OCI-LY1 (cell line): ENCODE results near the gene CACNA1B.

Experiments
- EZH2 ChIP-seq: fragments of 200-600 bp; sonication (generic), shearing (Covaris generic); IDR thresholded peaks from 2 replicates; pipeline ENCODE4 v1.8.0; 2017; ENCODE audit warnings: borderline replicate concordance, mixed run types, mild to moderate bottlenecking, antibody characterized with exemption, low read length, moderate library complexity, mixed read lengths
- TF ChIP-seq, protein P1 (sequence below): fragments of 200-600 bp; sonication (generic), shearing (Covaris generic); IDR thresholded peaks from 2 replicates; pipeline ENCODE4 v1.5.1; 2017; ENCODE audit warnings: mild to moderate bottlenecking, antibody characterized with exemption, low read length, moderate library complexity, mixed read lengths

DNA sequence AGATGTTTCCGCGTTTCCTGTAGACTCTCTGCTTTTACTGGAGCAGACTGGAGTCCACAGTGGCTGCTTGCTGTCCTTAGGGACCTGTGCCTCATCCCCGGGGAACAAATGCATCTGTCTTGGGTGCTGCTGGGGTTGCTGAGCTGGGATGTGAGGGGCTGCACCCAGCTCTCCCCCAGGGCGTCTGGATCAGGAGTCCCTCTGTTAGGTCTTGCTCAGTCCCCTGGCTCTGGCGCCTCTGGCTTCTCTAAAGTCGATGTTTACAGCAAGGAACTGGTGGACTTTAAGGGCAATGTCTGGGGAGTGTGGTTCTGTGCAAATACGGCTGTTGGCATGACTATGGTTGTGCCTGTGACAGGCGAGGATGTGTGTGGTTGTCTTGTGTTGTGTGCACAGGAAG lies 91.4 kb downstream of the CACNA1B start:
- TF ChIP-seq, protein P1, sequence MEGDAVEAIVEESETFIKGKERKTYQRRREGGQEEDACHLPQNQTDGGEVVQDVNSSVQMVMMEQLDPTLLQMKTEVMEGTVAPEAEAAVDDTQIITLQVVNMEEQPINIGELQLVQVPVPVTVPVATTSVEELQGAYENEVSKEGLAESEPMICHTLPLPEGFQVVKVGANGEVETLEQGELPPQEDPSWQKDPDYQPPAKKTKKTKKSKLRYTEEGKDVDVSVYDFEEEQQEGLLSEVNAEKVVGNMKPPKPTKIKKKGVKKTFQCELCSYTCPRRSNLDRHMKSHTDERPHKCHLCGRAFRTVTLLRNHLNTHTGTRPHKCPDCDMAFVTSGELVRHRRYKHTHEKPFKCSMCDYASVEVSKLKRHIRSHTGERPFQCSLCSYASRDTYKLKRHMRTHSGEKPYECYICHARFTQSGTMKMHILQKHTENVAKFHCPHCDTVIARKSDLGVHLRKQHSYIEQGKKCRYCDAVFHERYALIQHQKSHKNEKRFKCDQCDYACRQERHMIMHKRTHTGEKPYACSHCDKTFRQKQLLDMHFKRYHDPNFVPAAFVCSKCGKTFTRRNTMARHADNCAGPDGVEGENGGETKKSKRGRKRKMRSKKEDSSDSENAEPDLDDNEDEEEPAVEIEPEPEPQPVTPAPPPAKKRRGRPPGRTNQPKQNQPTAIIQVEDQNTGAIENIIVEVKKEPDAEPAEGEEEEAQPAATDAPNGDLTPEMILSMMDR: no peak
- no peak for TF ChIP-seq EZH2
